K562 (cell line): ENCODE data around the gene ITK. TPM values are rescaled to one million over a fixed set of nuclear protein-coding genes. Genes with fewer than 3 reads are reported as not detected.

ENCODE experiments used
- ATAC-seq: fragments of 200-7000 bp; cut with Tn5 transposase; 3 replicates; pipeline ENCODE4 v1.9.1; 2020; ENCODE audit warnings: moderate library complexity
- BruUV-seq: library from RNA; stranded (reverse); fragments of 400-500 nt; replicated peaks from 2 replicates; lab custom pipeline; 2021; lab: Mats Ljungman, UMichigan
- CTCF ChIA-PET: fragments of 300-600 bp; formaldehyde crosslinking; extraction: SDS; loops from one replicate; lab custom pipeline; 2021; ENCODE audit warnings: low intra/inter-chr PET ratio; lab: Yijun Ruan, JAX
- POLR2A ChIA-PET: fragments of 300-600, 350-650 bp; sonication (Branson Sonifier 250); formaldehyde crosslinking; extraction: SDS; loops from one replicate; lab custom pipeline; 2021; ENCODE audit warnings: antibody characterized with exemption, inconsistent platforms; lab: Yijun Ruan, JAX
- DNase-seq, 4 experiments: peaks; one replicate each; pipeline versions ENCODE4 v3.0.0 to v3.0.0-alpha.2; 2011 to 2018; ENCODE audit warnings: low spot score in 3 of 4, mixed read lengths in 3 of 4; ENCODE audit errors: extremely low read depth in 1 of 4
- FAIRE-seq: peaks from 2 replicates; lab custom pipeline; 2011; peaks lifted over from hg19 to GRCh38; lab: Jason Lieb, UNC
- H2AFZ ChIP-seq: 2 replicates; pipeline ENCODE4 v1.6.0; 2011; ENCODE audit warnings: low read depth, low read length, control low read depth, inconsistent platforms
- H3K27ac ChIP-seq: fragments of 200-600 bp; 3 replicates; pipeline ENCODE4 v1.8.0; 2011; ENCODE audit warnings: low read depth, mild to moderate bottlenecking, control low read depth, inconsistent platforms, low read length, moderate library complexity, mixed read lengths; ENCODE audit errors: extremely low read depth
- H3K27me3 ChIP-seq, 2 experiments: fragments of 300-600 bp in 1 of 2; 2 replicates in 1 of 2; 3 replicates in 1 of 2; pipeline versions ENCODE4 v1.6.0 to v1.8.0; 2011; ENCODE audit warnings: inconsistent platforms in 2 of 2, low read length in 2 of 2, mild to moderate bottlenecking in 1 of 2, mixed read lengths in 1 of 2, moderate library complexity in 1 of 2; ENCODE audit not compliant: control insufficient read depth in 2 of 2, insufficient read depth in 2 of 2
- H3K36me3 ChIP-seq: fragments of 300-600 bp; 3 replicates; pipeline ENCODE4 v1.8.0; 2011; ENCODE audit warnings: mild to moderate bottlenecking, low read length, inconsistent platforms; ENCODE audit not compliant: control insufficient read depth, insufficient read depth
- H3K4me1 ChIP-seq, 2 experiments: fragments of 200-600 bp in 1 of 2; replicated peaks in 1 of 2; 2 replicates in 1 of 2; 3 replicates in 1 of 2; pipeline versions ENCODE4 v1.5.1 to v1.8.0; 2011; ENCODE audit warnings: inconsistent platforms in 2 of 2, low read length in 2 of 2, mild to moderate bottlenecking in 1 of 2, mixed read lengths in 1 of 2, moderate library complexity in 1 of 2; ENCODE audit not compliant: control insufficient read depth in 2 of 2, insufficient read depth in 2 of 2
- H3K4me2 ChIP-seq: 2 replicates; pipeline ENCODE4 v1.6.1; 2011; ENCODE audit warnings: low read length, control low read depth, inconsistent platforms, mixed read lengths; ENCODE audit not compliant: insufficient read depth
- H3K4me3 ChIP-seq: fragments of 200-600 bp; sonication (generic), shearing (Covaris generic); 2 replicates; pipeline ENCODE4 v1.5.1; 2016; ENCODE audit warnings: control low read depth, inconsistent platforms
- H3K79me2 ChIP-seq: fragments of 200-600 bp; 3 replicates; pipeline ENCODE4 v1.8.0; 2011; ENCODE audit warnings: low read length, inconsistent platforms; ENCODE audit not compliant: control insufficient read depth, insufficient read depth
- H3K9ac ChIP-seq, 2 experiments: 2 replicates each; pipeline versions ENCODE4 v1.6.0 to v1.6.1; 2011; ENCODE audit warnings: low read depth in 2 of 2, low read length in 2 of 2, control low read depth in 1 of 2, inconsistent platforms in 1 of 2, mild to moderate bottlenecking in 1 of 2, mixed read lengths in 1 of 2; ENCODE audit not compliant: insufficient read depth in 1 of 2
- H3K9me1 ChIP-seq: one replicate; pipeline ENCODE4 v1.6.0; 2011; ENCODE audit warnings: inconsistent platforms, mild to moderate bottlenecking, low read length, moderate library complexity; ENCODE audit not compliant: control insufficient read depth, insufficient read depth
- H3K9me3 ChIP-seq: replicated peaks from 2 replicates; pipeline ENCODE4 v1.5.1; 2011; ENCODE audit warnings: low read depth, low read length, inconsistent platforms; ENCODE audit not compliant: control insufficient read depth, insufficient read depth
- H4K20me1 ChIP-seq: replicated peaks from 2 replicates; pipeline ENCODE4 v1.6.1; 2011; ENCODE audit warnings: low read length, inconsistent platforms, mixed read lengths; ENCODE audit not compliant: control insufficient read depth, insufficient read depth
- ARHGAP35 ChIP-seq: fragments of 450-650 bp; IDR thresholded peaks from 2 replicates; pipeline ENCODE4 v1.6.1; 2018; ENCODE audit not compliant: partially characterized antibody
- CEBPB ChIP-seq: fragments of 450-650 bp; IDR thresholded peaks from 2 replicates; pipeline ENCODE4 v1.6.1; 2016; ENCODE audit warnings: missing genetic modification characterization, missing compliant biosample characterization
- CEBPG ChIP-seq, 3 experiments: fragments of 200-800 bp in 1 of 3; sonication (Bioruptor generic) in 1 of 3; sonication (generic) in 1 of 3; formaldehyde crosslinking in 1 of 3; IDR thresholded peaks in 2 of 3; conservative IDR thresholded peaks in 1 of 3; 2 replicates each; pipeline versions ENCODE4 v1.6.1 to v1.8.0; 2016 to 2022; ENCODE audit warnings: missing compliant biosample characterization in 2 of 3, missing genetic modification characterization in 2 of 3, mild to moderate bottlenecking in 1 of 3, missing genetic modification reagents in 1 of 3
- TCF7L2 ChIP-seq: fragments of 150-350 bp; IDR thresholded peaks from 2 replicates; pipeline ENCODE4 v1.6.1; 2016; ENCODE audit warnings: low read depth, mild to moderate bottlenecking, low read length, moderate library complexity
- ZFP30 ChIP-seq: fragments of 250-450 bp; sonication (Bioruptor Pico); IDR thresholded peaks from 2 replicates; pipeline ENCODE4 v1.8.0; 2022; ENCODE audit warnings: moderate library complexity, mild to moderate bottlenecking, inconsistent platforms, borderline replicate concordance
- WGBS: fragments of 100-300 bp; shearing (Covaris generic); methylation state at CpG from one replicate; pipeline ENCODE4 v1.1.6; 2016; ENCODE audit warnings: low coverage, mixed read lengths; ENCODE audit not compliant: insufficient coverage; ENCODE audit errors: missing lambda C conversion rate; 5-methylcytosine and 5-hydroxymethylcytosine counted together
- in situ Hi-C: fragments of 300-500 bp; cut with MboI; formaldehyde crosslinking; loops from 4 replicates; pipeline ENCODE4 v1.15.0; 2018; ENCODE audit warnings: inconsistent platforms, mixed read lengths
- intact Hi-C: fragments of 100-400 bp; cut with micrococcal nuclease; formaldehyde crosslinking; loops from 2 replicates; pipeline ENCODE4 v1.14.2; 2022
- polyA plus RNA-seq, 8 experiments: library from polyadenylated mRNA; depleted of rRNA in 4 of 8; stranded (reverse) in 5 of 8; unstranded in 3 of 8; fragments of >200 nt; fragmentation: Nextera tagmentation in 2 of 8; fragmentation: Illumina TruSeq in 1 of 8; extraction: Ambion mirVana in 2 of 8; extraction: Trizol in 1 of 8; gene quantifications; 2 replicates each; pipeline versions ENCODE4 v1.2.1 to v1.2.3, GENCODE V29; 2011 to 2014; ENCODE audit warnings: inconsistent platforms in 1 of 8, missing spikeins in 1 of 8
- total RNA-seq, 7 experiments: library from RNA; depleted of rRNA in 6 of 7; stranded (reverse); fragments of >200 nt in 6 of 7; fragmentation: Illumina TruSeq in 2 of 7; extraction: Trizol in 2 of 7; gene quantifications; 2 replicates each; pipeline versions ENCODE4 v1.2.1 to v1.2.3, GENCODE V29; 2011 to 2021; ENCODE audit warnings: low replicate concordance in 1 of 7
- TF ChIP-seq, protein P1 (sequence below): fragments of 250-450 bp; sonication (Bioruptor Pico); IDR thresholded peaks from 2 replicates; pipeline ENCODE4 v1.9.0; 2021; ENCODE audit warnings: mild to moderate bottlenecking
- TF ChIP-seq, protein P2 (sequence below): IDR thresholded peaks from 2 replicates; pipeline ENCODE4 v1.6.1; 2012; ENCODE audit warnings: low read depth, low read length, improper control_type of control experiment, borderline replicate concordance

The ITK gene
- total and polyA plus RNA-seq, 9 of the 15 experiments (the other 6 are each of a cell fraction or from before 2014, with no cell fraction given): 0.04 to 0.75 TPM; not detected in 7

- Histone ChIP-seq H3K27ac (no peak overlapping the region), H3K9me3 (no peaks in the 10 kb centered on the region), H3K36me3 (no peaks in the 10 kb centered on the region), H3K4me1 (peaks cover 0 to 14% of the 10 kb centered on the region in 2 experiments; a peak in 2 of 5 replicates), H3K9me1 (no peaks in the 10 kb centered on the region), H2AFZ (no peak overlapping the region), H4K20me1 (no peaks in the 10 kb centered on the region), H3K79me2 (no peaks in the 10 kb centered on the region), H3K9ac (no peak overlapping the region), H3K4me2 (no peak overlapping the region), H3K27me3 (no peaks in the 10 kb centered on the region), H3K4me3 (no peak overlapping the region)
- WGBS: 44% methylated on average over 6 of the region's 7 CpGs
- CTCF ChIA-PET: no interaction called here
- ATAC-seq (no peak), FAIRE-seq (no peak), DNase-seq (no peak)
- POLR2A ChIA-PET: interaction anchor here (0.6 to 1.5 kb wide), 2 partner anchors 16 to 397 kb away, joined by 3 to 5 read pairs; no protein-coding TSS in a partner anchor
- TF ChIP-seq, protein P1, sequence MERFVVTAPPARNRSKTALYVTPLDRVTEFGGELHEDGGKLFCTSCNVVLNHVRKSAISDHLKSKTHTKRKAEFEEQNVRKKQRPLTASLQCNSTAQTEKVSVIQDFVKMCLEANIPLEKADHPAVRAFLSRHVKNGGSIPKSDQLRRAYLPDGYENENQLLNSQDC (CRISPR knock-in tag): no peak
- TF ChIP-seq CEBPB (tag): peak; percentile 93
- no peak for TF ChIP-seq CEBPG (CRISPR knock-in tag; IDR thresholded peaks at IDR 0.05)
- TF ChIP-seq CEBPG (tag; conservative IDR thresholded peaks at IDR 0.05 in 1 of 2, IDR thresholded peaks at IDR 0.05 in 1 of 2): peak; percentile 83 to 99
- no peak for TF ChIP-seq ARHGAP35
- TF ChIP-seq ZFP30 (CRISPR knock-in tag): no peak
- TF ChIP-seq, protein P2, sequence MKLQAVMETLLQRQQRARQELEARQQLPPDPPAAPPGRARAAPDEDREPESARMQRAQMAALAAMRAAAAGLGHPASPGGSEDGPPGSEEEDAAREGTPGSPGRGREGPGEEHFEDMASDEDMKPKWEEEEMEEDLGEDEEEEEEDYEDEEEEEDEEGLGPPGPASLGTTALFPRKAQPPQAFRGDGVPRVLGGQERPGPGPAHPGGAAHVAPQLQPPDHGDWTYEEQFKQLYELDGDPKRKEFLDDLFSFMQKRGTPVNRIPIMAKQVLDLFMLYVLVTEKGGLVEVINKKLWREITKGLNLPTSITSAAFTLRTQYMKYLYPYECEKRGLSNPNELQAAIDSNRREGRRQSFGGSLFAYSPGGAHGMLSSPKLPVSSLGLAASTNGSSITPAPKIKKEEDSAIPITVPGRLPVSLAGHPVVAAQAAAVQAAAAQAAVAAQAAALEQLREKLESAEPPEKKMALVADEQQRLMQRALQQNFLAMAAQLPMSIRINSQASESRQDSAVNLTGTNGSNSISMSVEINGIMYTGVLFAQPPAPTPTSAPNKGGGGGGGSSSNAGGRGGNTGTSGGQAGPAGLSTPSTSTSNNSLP: no peak
- TF ChIP-seq TCF7L2: no peak
- intact Hi-C loops: no loop called here
- in situ Hi-C loops: no loop called here
- BruUV-seq: no TSS peak
Observed at GRCh38 chr5:157279605-157280239, 99.1 kb downstream of the ITK start.
